Fibroblast of the aortic adventitia (primary cell): ENCODE data around the gene CTSH. TPM values are rescaled to one million over a fixed set of nuclear protein-coding genes. Genes with fewer than 3 reads are reported as not detected.

Experiments used
- DNase-seq: peaks from one replicate; pipeline ENCODE4 v3.0.0-alpha.2; 2010; ENCODE audit warnings: low read depth
- H3K4me3 ChIP-seq: 2 replicates; pipeline ENCODE4 v1.5.1; 2011; ENCODE audit warnings: low read depth, mild to moderate bottlenecking, control low read depth, low read length, moderate library complexity
- CTCF ChIP-seq: IDR thresholded peaks from 2 replicates; pipeline ENCODE4 v1.5.1; 2011; ENCODE audit warnings: mild to moderate bottlenecking, low read length, control low read depth, inconsistent platforms; ENCODE audit not compliant: insufficient read depth
- total RNA-seq: library from RNA; depleted of rRNA; stranded (reverse); fragments of >200 nt; gene quantifications from 2 replicates; pipeline ENCODE4 v1.2.3, GENCODE V29; 2012; ENCODE audit warnings: low replicate concordance

The CTSH gene
- 8.5 and 24.1 TPM in 2 replicates for total RNA-seq

GRCh38 chr15:78944669-78945407 lies at the start of gene CTSH:
TSS of gene CTSH (minus strand) at chr15:78945046. CDS start at chr15:78944981, 65 bp downstream.
- TF ChIP-seq CTCF = no peak

GRCh38 chr15:78993931-78994530 lies 49.2 kb upstream of the CTSH start:
- no peak overlapping the region for H3K4me3 ChIP-seq
- no peak for DNase-seq
- no peak for TF ChIP-seq CTCF

More at GRCh38 chr15:78944669-78945407, at the start of gene CTSH:
- peak; percentile 21 for DNase-seq
- H3K4me3 ChIP-seq = peak within 1 kb of the TSS; percentile 60

- no peak overlapping the region for H3K4me3 ChIP-seq
- TF ChIP-seq CTCF = no peak
- no peak for DNase-seq
Observed at GRCh38 chr15:78993257-78993930, 48.5 kb upstream of the CTSH start.

GRCh38 chr15:78992416-78993256 lies 47.8 kb upstream of the CTSH start:
- DNase-seq = no peak
- no peak for TF ChIP-seq CTCF
- H3K4me3 ChIP-seq = no peak overlapping the region

GRCh38 chr15:78991879-78992278 lies 47.0 kb upstream of the CTSH start:
- no peak for DNase-seq
- no peak for TF ChIP-seq CTCF
- no peak overlapping the region for H3K4me3 ChIP-seq

GRCh38 chr15:78991476-78991875 lies 46.6 kb upstream of the CTSH start:
- no peak for DNase-seq
- TF ChIP-seq CTCF = no peak
- no peak overlapping the region for H3K4me3 ChIP-seq
